ENCODE measurements around the gene FLYWCH2.

The FLYWCH2 gene, protein sequence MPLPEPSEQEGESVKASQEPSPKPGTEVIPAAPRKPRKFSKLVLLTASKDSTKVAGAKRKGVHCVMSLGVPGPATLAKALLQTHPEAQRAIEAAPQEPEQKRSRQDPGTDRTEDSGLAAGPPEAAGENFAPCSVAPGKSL
- total RNA-seq, result 13.0 to 18.3 reads per million in 2 donors

DNA sequence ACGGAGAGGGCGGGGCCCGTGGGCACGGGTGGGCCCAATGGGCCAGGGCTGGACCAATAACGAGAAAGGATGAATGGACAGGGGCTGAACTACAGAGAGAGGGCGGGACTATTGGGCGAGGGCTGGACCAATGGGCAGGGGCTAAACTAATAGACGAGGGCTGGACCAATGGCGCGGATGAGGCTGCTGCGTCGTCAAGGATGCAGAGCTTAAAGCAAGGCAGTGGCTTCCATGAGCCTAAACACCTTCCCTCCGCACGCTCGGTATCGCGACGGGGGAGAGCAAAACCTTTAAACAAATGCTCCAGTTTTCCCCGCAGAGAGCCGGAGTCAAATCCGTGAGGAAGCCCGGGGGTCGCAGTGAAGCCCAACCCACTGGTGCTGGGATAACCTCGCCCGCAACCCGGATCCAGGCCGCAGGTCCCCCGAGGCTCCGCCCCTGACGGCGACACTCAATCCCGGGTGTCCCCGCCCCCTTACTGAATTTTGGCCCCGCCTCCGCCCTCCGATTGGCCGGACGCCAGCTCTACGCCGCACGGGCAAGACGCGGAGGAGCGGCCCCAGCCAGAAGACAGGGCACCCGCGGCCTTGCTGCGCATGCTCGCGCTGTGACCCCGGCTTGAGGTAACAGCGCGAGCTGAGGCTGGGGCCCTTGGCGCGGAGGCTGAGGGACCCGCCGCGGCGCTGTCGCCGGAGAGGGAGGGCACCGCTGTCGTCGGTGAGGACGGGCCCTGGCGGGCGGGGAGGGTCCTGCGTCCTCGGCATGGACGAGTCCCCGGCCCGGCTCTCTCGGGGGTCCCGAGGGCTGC, at the start of gene FLYWCH2:
FLYWCH2 (plus strand) TSS at position 566 of the 808 bp plus-strand sequence. CDS start 13,235 bp downstream, outside the sequence.
- peak; percentile 99 for DNase-seq

DNA sequence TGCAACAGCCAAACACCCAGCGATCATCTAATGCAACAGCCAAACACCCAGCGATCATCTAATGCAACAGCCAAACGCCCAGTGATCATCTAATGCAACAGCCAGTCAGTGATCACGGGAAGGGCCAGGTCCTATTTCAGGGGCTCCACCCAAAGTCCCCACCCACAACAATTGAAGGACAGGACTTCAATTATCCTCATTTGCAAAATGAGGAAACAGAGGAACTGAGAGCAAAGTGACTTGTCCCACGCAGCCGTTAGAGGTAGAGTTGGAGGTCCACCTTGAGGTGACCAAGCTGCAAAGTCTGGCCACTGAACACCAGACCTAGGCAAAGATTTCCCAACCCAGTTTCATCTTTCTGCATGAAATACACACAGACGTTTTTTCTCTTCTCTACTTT, 49.2 kb upstream of the FLYWCH2 start:
- no peak for DNase-seq

DNA sequence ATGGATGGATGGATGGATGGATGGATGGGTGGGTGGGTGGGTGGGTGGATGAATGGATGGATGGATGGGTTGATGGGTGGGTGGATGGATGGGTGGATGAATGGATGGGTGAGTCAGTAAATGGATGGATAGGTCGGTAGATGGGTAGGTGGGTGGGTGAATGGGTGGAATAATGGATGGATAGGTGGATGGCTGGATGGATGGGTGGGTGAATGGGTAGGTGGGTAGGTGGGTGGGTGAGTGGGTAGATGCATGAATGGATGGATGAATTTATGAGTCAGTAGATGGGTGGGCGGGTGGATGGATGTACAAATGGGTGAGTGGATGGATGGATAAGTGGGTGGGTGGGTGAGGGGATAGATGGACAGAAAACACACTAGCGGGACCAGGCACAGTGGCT, 48.0 kb upstream of the FLYWCH2 start:
- no peak for DNase-seq

DNA sequence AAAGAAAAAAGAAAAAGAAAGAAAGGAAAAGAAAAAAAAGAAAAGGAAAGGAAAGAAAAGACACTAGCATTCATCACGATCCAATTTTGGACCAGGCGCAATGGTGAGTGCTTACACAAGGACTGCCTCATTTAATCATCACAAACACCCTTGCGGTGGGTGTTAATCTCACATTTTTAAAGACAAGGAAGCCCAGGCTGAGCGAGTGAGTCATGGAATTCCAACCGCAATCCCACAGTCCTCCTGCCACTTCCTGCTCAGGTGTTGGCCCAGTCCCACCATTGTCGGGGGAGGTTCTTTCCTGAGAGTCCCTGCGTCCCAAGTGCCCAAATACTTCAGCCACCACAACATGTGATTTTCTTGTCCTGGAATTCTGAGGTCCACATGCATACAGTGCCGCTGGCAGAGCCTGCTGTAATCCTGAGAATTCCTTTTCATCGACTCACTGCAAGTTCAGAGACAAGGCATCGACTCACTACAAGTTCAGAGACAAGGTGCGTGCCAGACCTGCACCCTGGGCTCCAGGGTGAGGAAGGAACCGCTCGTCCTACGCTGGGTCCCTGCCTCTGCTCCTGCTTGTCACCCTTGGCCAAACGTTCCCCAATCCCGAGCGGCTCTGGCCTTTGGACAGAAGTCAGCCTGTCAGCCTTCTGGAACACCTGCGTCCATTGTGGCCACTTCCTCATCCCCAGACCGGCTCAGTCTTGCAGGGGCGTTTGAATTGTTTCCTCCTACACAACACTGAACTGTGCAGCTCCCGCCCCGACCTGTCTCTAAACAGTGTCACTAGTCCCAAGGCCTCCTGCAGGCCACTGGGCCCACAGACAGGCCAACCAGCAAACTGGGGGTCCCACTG, 47.1 kb upstream of the FLYWCH2 start:
- no peak for DNase-seq

DNA sequence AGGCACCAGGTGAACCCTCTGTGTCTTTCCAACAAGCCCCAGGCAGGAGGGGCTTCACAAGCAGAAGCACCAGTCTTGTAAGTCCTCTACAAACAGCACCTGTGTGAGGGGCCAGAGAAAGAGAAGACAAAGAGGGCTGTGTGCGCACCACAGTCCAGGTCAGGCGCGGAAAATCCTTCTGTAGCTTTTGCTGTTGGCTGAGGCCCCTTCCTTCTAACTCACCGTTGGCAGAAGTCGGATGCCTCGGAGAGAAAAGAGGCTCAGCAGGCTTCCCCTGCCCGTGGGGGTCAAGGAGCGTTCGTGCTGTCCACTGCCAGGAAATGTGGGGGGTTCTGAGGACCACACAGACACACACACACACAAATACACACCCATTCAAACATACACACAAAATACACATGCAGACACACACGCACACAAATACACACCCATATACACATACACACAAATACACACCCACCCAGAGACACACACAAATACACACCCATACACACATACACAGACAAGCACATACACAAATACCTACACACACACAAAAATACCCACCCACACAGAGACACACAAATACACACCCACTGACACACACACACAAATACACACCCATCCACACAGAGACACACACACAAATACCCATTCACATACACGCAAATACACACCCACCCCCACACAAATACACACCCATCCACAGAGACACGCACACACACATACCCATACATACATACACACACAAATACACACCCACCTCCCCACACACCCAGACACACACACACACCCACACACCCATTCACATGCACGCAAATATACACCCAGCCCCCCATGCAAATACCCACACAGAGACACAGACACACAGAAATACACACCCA, 46.1 kb upstream of the FLYWCH2 start:
- DNase-seq, result no peak

DNA sequence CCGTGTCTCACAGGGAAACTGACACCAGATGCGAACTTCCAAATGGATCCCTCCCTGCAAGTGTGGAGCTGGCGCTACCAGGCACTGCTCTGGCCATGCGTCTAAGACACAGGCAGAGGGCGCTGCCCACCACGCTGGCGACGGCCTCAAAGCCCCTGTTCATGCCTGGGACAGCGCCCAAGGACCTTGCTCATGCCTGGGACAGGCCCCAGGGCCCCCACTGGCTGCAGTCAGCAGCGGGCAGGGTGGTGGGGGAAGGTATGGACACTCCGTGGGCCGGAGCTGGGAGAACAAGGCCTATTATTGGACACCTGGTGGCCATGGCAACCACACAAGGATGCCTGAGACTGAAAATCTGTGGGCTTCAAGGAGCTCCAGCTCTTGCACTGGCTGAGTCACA, 44.1 kb upstream of the FLYWCH2 start:
- no peak for DNase-seq

DNA sequence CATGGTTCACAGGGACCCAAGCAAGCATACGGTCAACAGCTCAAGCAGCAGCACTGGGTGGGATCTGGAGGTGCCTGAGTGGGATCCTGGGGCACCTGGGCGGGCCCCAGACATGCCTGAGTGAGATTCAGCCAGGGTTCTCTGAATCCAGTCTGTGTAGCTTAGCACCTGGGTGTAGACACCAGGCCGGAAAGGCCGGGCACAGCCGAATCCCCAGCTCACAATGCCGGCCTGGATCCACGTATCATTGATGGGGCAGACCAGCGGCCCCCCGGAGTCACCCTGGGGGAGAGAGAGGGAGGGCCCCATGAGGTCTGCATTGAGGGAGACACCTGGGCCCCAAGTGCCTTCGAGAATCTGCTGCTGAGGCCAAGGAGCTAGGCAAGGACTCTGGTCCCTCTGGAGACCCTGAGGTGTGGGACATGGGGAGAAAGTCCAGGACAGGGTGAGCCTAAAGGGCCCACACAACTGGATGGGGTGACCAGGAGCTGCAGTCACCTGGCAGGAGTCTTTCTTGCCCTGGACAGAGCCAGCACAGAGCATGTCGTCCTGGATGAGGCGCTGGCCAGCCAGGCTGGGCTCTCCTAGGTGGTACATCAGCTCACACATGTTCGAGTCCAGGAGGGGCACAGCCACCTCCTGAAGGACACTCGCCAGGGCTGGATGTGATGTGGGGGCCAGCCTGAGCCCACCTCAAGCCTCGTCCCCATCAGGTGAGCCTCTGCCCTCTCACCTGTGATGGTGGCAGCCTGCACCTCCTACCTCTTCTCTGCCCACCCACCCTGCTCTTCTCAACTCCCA, 43.2 kb upstream of the FLYWCH2 start:
- no peak for DNase-seq

DNA sequence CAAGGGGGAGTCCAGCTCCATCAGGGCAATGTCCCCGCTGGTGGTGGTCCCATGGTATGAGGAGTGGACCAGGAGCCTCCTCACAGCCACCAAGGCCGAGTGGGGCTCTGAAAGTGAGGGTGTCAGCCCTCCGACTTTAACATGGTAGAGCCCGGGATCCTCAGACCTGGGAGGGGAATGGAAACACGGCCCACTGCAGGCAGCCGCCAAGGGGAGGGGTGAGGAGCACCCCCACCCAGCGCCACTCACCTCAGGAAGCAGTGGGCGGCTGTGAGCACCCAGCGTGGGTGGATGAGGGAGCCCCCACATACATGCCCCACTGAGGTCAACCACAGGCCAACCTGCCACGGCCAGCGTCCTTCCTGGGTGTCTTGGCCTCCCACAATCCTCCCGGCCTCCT, 42.1 kb upstream of the FLYWCH2 start:
- DNase-seq, result no peak

DNA sequence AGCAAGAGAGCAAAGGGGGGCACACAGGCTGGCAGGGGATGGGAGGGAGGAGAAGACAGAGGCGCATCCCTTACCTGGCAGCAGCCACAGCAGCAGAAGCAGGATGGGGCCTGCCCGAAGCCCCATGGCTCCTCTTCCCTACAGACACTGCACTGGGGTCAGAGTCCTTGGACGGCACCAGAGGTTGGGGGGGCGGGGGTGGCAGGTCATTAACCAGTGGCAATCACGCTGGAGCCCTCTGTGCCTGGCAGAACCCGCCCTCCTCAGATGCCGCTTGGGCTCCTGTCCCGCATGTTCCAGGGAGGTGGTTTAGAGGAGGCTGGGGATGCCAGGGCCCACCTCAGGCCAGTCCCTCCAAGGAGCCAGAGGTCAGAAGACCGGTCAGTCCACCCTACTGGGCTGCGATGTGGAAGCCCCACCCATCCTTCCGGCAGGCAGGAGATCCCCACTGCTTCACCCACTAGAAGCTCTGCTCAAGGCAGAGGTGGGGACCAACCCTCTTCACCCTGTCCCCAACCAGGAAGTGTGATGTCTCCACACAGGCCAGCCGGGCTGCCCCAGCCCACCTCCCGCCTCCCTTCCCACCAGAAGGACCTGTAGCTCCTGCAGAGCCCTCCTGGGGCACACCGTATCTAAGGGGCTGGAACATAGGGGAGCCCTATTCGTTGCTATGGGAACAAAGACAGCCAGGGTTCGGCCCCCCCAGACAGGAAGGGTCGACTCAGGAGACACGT, 41.2 kb upstream of the FLYWCH2 start:
- no peak for DNase-seq

DNA sequence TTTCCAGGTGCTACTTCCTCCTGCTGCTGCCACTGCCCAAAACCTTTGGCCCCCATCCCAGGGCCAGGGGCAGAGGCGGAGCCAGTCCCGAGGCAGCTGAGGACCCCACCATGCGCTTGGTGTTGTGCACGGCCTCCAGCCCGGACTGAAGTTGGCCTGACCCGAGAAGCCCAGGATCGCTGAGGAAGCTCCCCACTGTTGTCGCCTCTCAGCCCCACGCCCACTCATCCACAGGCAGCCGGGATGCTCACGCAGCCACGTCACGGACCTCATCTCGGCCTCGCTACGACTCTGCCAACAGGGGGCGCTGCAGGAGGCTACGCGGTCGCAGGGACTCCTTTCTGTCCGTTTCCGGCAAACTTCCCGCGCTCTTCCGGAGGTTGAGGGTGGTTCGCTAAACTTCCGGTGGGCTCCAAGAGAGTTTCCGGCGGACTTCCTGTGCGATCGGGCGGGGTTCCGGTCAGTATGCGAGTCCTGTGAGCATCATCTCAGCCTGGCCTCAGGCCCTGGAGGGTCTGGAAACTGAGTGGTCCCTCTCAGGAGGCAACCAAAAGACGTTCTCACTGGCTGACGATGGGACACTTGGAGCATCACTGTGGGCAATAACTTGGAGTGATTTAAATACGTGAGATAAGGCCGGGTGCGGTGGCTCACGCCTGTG, 40.5 kb upstream of the FLYWCH2 start:
- peak; percentile 45 for DNase-seq

DNA sequence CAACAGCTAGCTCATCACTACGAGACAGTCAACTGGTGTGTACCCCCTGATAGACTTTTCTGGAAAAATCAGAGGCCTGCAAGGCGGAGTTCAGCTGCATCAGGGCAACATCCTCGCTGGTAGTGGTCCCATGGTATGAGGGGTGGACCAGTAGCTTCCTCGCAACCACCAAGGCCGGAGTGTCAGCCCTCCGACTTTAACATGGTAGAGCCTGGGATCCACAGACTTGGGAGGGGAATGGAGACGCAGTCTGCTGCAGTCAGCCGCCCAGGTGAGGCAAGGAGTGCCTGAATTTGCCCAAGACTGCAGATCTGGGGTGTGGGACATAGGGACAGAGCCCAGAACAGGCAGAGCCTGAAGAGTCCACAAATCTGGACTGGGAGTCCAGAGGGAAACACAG, 39.5 kb upstream of the FLYWCH2 start:
- DNase-seq, result no peak

DNA sequence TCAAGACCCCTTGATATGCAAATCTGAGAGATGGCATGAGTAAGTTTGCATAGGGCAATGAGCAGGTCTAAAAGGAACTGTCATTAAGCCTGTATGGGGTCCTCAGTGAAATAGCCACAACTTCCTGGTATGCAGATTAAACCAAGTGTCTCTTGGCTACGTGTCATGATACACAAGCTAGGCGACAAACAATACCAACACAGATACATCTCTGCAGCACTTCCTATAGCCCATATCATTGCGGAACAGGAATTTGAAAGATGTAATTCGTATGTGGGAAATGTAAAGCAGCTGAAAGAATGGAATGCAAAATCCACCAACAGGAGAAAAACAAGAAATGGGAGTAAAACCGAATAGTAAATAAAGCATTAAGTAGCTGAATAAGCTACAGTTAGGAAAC, 37.9 kb upstream of the FLYWCH2 start:
- no peak for DNase-seq

DNA sequence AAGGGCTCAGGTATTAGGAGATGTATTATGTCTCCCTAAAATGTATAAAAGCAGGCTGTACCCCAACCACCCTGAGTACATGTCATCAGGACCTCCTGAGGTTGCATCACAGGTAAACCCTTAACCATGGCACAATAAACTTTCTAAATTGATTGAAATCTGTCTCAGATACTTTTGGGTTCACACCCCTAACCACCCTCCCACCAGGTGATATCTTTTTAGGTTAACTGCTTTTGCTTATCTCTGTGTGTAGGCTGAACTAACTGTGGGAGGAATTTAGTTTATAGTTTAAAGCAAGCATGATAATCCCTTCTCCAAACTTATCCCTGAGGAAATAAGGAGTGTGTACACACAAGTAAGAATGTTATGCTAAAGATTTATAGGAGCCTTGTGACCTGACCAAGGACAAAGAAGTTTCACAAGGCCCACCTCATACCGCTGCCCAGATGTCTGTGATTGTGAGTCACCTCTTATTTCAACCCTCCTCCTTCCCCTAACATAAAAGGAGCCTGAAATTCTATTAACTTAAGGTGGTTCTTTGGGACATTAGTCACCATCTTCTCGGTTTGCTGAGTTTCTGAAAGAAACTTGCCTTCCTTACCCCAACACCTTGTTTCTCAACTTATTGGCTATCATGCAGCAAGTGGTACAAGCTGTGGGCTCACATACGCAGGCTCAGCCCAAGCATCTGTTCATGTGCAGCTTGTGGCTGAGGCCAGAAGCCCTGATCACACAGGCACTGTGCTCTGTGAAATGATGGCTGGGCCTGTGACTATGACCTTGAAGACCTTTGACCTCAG, 36.3 kb upstream of the FLYWCH2 start:
- DNase-seq, result no peak

DNA sequence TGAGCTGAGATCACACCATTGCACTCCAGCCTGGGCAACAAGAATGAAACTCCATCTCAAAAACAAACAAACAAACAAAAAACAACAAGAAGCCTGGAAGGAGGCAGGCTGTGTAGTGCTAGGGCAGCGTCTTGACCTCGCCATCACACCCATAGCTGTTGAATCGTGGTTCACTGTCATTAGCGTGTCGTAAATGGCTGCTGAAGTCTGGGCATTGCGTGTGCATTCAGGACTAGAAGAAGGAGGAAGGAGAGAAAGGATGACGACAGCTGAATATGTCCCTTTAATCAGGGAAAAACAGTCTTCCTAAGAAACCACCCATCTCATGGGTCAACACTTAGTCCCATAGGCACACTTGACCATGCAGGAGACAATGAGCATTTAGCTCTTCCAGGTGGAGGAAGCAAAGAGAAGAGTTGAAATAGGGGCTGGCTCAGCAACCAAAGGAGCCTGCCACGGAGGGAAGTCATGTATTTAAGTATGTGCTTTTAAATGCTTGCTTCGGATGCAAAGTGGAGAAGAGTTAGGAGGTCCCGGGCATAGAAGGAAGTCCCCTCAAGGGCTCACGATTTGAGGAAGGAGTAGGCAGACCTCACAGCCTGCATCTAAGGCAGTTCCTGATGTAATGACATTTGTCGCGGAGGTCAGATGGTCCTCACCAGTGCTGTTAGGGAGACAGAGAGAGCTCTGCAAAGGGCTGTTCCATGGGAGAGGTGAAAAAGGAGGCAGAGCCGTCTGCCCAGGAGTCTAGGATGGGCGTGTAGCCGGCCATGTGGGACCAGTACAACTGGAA, 33.9 kb upstream of the FLYWCH2 start:
- no peak for DNase-seq

DNA sequence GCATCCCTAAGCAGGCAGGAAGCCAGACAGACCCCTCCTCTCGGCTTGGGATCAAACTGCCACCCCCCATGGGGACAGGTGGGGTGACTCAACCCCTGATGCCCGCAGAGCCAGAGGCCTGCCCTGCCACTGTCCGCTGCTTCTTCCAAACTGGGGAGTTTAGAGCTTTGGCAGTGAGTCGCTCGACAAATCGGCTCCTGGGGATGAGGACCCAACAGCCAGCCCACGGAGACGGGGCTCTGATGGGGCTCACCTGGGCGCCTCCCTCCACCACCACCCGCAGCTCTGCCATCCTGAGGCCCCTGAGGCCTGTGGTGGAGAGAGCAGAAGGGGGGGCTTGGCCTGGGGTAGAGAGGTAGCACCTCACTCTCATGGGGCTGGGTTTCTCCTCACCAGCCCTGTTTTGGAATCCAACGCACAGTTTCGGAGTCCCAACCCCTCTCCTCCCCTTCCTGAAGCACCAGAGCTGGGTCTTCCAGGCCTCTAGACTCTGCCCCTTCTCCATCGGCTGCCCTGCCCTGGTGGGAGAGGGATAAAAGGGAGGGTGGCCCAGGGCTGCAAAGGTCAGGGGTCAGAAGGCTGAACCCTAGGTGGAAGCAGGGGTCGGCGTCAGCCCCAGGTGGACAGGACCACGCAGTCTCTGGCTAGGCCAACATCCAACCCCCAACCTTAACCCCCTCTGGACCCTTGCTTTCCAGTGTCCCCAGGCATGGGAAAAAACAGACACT, 30.8 kb upstream of the FLYWCH2 start:
- no peak for DNase-seq

DNA sequence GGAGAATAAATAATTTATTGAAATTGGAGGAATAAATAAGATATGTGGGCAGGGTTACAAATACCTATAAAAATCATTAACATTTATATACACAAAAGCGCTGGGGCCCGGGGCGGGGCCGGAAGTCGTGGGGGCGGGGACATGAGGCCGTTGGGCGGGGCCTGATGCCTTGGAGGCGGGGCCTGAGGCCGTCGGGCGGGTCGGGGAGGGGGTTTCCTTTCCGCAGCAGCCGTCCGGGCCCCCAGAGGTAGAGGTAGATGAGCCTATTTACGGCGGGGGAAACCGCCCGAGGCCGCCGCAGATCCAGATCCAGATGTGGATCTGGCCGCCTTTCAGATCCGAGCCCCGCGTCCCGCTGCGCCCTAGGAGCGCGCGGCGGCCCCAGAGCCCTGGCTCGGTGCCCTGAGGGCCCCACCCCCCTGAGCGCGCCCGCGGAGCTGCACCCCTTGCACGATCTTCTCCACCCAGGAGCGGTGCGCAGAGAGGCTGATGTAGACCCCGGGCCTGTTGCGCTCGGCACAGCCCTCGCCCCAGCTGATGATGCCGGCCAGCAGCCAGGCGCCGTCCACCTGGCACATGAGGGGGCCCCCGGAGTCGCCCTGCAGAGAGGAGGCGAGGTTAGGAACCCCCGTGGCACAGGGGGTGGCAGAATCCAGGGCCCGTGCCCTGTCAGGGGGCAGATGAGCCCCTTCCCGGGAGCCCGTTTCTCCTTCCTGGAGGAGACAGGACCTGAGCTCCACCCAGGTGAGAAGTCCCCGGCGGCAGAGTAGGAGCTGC, 30.1 kb upstream of the FLYWCH2 start:
- no peak for DNase-seq

DNA sequence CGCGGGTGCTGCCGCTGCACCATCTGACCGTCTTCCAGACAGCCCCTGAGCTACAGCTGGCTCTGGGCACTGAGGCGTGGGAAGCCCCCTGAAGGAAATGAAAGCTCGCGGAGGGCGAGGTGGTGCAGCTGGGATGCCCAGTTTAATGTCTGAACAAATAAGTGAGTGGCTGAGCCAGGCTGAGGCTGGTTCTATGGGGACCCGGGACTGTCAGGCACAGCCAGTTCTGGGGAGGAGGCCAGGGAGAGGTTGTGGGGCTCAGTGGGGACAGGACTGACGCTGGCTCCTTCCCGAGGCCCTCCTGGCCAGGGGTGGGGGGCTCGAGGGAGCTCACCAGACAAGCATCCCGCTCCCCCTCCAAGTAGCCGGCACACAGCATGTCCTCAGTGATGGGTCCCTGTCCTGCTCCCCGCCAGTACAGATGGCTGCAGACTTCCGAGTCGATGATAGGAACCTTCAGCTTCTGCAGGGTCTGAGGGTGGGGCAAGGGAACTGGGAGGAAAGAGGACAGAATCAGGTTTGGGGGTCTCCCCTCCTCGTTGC, 29.4 kb upstream of the FLYWCH2 start:
- no peak for DNase-seq
